D721Med (cell line): ENCODE data around the gene HMG20A.
"Not testable (repeated sequence)": the region's sequence is repeated elsewhere in the genome, so short reads cannot be mapped to it uniquely, and the experiment has no call there.

Experiments
- DNase-seq: peaks from one replicate; pipeline ENCODE4 v3.0.0; 2011; ENCODE audit warnings: low spot score; ENCODE audit not compliant: insufficient read length
- FAIRE-seq: peaks from 2 replicates; lab custom pipeline; 2011; peaks lifted over from hg19 to GRCh38; lab: Jason Lieb, UNC
- CTCF ChIP-seq: IDR thresholded peaks from 2 replicates; pipeline ENCODE4 v1.5.1; 2012; ENCODE audit warnings: mild to moderate bottlenecking, control low read depth; ENCODE audit not compliant: insufficient read depth; ENCODE audit errors: missing control alignments

Gene HMG20A

DNA sequence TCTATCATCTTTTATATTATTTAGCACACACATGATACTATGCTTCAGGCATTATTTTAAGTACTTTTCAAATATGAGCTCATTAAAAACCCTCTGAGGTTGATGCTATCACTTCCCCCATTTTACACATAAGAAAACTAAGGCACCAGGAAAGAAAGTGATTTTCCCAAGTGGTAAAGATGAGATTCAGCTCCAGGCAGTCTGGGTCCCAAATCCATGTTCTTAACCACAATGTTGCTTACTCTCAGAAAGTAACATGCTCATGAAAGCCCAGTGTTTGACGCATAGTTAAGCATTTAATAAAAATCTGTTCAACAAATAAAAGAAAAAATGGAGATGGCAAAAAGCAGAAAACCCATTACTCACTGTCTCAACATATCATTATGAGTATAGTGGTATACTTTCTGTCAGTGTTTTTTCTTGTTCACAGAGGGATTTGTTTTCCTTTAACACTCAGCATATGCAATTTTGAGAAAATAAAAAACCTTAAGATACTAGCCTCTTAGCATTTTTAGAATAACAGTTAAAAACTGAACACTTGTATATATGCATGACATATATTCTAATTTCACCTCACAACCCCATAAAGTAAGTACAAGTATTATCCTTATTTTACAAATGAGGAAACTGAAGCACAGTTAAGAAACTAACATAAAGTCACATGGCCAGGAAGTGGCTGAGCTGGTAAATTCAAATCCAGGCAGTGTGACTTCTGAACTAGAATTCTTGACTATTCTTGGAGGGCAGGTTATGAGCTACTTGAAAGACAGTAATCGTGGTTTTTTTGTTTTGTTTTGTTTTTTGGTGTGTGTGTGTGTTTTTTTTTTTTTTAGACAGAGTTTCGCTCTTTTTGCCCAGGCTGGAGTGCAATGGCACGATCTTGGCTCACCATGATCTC lies 11.2 kb upstream of the HMG20A start:
- TF ChIP-seq CTCF: no peak
- FAIRE-seq (no peak), DNase-seq (no peak)

DNA sequence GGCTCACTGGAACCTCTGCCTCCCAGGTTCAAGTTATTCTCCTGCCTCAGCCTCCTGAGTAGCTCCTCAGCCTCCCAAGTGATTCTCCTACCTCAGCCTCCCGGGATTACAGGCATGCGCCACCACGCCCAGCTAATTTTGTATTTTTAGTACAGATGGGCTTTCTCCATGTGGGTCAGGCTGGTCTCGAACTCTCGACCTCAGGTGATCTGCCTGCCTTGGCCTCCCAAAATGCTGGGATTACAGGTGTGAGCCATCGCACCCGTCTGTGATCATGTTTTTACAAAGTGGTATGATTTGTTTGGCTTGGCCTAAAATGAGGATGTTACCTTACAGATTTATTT lies 10.6 kb upstream of the HMG20A start:
- DNase-seq, FAIRE-seq: not testable (repeated sequence)

- DNase-seq (no peak), FAIRE-seq (no peak)
- TF ChIP-seq CTCF: no peak
Observed at GRCh38 chr15:77410701-77411618, 9.7 kb upstream of the HMG20A start.

DNA sequence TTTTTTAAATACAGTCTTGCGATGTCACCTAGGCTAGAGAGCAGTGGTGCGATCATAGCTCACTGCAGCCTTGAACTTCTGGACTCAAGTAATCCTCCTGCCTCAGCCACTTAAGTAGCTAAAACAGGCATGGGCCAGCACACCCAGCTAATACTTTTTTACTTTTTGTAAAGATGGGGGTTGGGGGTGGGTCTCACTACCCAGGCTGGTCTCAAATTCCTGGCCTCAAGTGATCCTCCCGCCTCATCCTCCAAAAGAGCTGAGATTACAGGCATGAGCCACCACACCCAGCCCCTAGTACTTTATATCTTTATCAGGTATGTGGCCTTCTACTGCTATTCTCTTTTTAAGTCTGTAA lies 9.1 kb upstream of the HMG20A start:
- no peak for FAIRE-seq
- TF ChIP-seq CTCF: no peak
- no peak for DNase-seq

DNA sequence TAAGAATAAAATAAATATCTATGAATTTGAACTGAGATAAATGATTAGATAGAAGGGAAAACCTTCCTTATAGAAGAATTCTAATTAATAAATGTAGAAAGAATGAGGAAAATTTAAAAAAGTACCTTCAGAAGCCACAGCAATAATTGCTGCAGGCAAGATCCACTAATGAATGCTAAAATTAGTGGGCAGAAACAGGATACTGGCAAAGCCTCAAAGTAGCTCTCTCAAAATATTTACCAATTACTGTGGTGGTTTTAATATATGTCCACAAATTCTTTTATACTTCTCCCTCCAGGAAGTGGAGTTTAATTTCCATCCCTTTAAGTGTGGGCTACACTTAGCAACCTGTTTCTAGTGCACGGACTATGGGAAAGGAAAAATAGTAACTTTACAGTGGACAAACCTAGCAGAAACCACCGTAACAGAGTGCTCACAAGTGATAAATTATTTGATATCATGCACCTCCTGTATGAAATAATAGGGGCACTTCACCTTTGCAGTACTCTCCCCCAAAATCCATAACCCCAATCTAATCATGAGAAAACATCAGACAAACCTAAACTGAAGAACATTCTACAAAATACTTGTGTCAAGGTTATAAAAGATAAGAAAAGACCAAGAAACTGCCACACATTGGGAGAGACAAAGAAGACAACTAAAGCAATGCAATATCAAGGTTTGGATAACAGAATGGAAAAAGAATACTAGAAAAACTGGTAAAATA lies 7.6 kb upstream of the HMG20A start:
- FAIRE-seq: no peak
- DNase-seq: no peak
- TF ChIP-seq CTCF: no peak

DNA sequence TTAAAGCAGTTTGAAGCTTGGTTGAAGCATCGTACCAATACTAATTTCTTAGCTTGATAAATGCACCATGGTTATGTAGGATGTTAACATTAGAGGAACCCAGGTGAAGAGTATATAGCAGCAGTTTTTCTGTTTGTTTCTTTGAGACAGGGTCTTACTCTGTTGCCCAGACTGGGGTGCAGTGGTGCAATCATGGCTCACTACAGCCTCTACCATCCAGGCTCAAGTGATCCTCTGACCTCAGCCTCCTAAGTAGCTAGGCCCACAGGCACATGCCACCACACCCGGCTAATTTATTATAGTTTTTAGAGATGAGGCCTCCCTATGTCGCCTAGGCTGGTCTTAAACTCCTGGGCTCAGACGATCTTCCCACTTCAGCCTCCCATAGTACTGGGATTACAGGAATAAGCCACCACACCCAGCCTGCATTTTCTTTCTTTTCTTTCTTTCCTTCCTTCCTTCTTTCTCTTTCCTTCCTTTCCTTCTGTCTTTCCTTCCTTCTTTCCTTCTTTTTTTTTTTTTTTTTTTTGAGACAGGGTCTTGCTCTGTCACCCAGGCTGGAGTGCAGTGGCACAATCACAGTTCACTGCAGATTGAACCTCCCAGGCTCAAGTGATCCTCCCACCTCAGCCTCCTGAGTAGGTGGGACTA lies 6.9 kb upstream of the HMG20A start:
- DNase-seq (no peak), FAIRE-seq (no peak)
- TF ChIP-seq CTCF: no peak
